SU-DHL-6 (cell line): ENCODE data around the gene CCL22.

Source experiments
- EZH2phosphoT487 ChIP-seq: fragments of 200-600 bp; sonication (generic), shearing (Covaris generic); conservative IDR thresholded peaks from 2 replicates; pipeline ENCODE4 v1.6.1; 2018; ENCODE audit warnings: mild to moderate bottlenecking, antibody characterized with exemption, low read length, moderate library complexity, mixed read lengths
- TF ChIP-seq, protein P1 (sequence below): fragments of 200-600 bp; sonication (generic); IDR thresholded peaks from one replicate; pipeline ENCODE4 v1.5.1; 2017; ENCODE audit warnings: antibody characterized with exemption, mild to moderate bottlenecking, low read length, moderate library complexity; ENCODE audit not compliant: insufficient read depth, poor library complexity, severe bottlenecking

DNA sequence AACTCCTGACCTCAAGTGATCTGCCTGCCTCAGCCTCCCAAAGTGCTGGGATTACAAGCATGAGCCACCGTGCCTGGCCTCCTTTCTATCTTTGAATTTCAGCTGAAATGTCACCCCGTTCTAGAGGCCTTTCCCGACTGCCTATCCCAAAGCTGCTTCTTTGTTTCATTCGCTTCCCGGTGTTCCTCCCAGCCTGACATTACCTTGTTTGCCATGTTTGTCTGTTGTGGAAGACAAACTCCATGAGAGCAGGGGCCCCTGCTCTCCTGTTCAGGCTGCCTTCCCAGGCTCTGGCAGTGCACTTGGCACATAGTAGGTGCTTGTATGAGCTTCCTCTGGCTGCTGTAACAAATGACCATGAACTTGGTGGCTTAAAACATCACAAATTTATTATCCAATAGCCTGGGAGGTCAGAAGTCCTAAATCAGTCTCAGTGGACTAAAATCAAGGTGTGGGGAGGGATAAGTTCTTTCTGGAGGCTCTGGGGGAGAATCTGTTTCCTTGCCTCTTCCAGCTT is 2.6 kb upstream of the CCL22 start:
- TF ChIP-seq, protein P1, sequence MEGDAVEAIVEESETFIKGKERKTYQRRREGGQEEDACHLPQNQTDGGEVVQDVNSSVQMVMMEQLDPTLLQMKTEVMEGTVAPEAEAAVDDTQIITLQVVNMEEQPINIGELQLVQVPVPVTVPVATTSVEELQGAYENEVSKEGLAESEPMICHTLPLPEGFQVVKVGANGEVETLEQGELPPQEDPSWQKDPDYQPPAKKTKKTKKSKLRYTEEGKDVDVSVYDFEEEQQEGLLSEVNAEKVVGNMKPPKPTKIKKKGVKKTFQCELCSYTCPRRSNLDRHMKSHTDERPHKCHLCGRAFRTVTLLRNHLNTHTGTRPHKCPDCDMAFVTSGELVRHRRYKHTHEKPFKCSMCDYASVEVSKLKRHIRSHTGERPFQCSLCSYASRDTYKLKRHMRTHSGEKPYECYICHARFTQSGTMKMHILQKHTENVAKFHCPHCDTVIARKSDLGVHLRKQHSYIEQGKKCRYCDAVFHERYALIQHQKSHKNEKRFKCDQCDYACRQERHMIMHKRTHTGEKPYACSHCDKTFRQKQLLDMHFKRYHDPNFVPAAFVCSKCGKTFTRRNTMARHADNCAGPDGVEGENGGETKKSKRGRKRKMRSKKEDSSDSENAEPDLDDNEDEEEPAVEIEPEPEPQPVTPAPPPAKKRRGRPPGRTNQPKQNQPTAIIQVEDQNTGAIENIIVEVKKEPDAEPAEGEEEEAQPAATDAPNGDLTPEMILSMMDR: no peak
- TF ChIP-seq EZH2phosphoT487: no peak
